Ishikawa (cell line): ENCODE measurements around the gene HOXC10.

Experiments
- CEBPB ChIP-seq: IDR thresholded peaks from 2 replicates; pipeline ENCODE4 v1.6.1; 2012
- CREB1 ChIP-seq: IDR thresholded peaks from 2 replicates; pipeline ENCODE4 v1.6.1; 2012; ENCODE audit warnings: low read depth
- EGR1 ChIP-seq: IDR thresholded peaks from 2 replicates; pipeline ENCODE4 v1.6.1; 2012
- EP300 ChIP-seq: IDR thresholded peaks from 2 replicates; pipeline ENCODE4 v1.6.1; 2012; ENCODE audit warnings: borderline replicate concordance
- FOXM1 ChIP-seq: IDR thresholded peaks from 2 replicates; pipeline ENCODE4 v1.6.1; 2012; ENCODE audit warnings: low read depth, borderline replicate concordance
- NFIC ChIP-seq: IDR thresholded peaks from 2 replicates; pipeline ENCODE4 v1.6.1; 2012
- RAD21 ChIP-seq: IDR thresholded peaks from 2 replicates; pipeline ENCODE4 v1.6.1; 2012; ENCODE audit warnings: low read depth
- USF1 ChIP-seq: IDR thresholded peaks from 2 replicates; pipeline ENCODE4 v1.6.1; 2012
- YY1 ChIP-seq: IDR thresholded peaks from 2 replicates; pipeline ENCODE4 v1.6.1; 2012; ENCODE audit warnings: low read depth
- TF ChIP-seq, protein P1 (sequence below): IDR thresholded peaks from 2 replicates; pipeline ENCODE4 v1.6.1; 2012
- TF ChIP-seq, protein P2 (sequence below): IDR thresholded peaks from 2 replicates; pipeline ENCODE4 v1.6.1; 2012; ENCODE audit warnings: low read depth, mild to moderate bottlenecking

- TF ChIP-seq USF1 (no peak), FOXM1 (no peak), RAD21 (no peak), EGR1 (no peak), NFIC (no peak), CEBPB (no peak), EP300 (no peak), YY1 (no peak), CREB1 (no peak)
- TF ChIP-seq, protein P1, sequence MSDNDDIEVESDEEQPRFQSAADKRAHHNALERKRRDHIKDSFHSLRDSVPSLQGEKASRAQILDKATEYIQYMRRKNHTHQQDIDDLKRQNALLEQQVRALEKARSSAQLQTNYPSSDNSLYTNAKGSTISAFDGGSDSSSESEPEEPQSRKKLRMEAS: no peak; the same call in 1 of the 2 replicates
- TF ChIP-seq, protein P2, sequence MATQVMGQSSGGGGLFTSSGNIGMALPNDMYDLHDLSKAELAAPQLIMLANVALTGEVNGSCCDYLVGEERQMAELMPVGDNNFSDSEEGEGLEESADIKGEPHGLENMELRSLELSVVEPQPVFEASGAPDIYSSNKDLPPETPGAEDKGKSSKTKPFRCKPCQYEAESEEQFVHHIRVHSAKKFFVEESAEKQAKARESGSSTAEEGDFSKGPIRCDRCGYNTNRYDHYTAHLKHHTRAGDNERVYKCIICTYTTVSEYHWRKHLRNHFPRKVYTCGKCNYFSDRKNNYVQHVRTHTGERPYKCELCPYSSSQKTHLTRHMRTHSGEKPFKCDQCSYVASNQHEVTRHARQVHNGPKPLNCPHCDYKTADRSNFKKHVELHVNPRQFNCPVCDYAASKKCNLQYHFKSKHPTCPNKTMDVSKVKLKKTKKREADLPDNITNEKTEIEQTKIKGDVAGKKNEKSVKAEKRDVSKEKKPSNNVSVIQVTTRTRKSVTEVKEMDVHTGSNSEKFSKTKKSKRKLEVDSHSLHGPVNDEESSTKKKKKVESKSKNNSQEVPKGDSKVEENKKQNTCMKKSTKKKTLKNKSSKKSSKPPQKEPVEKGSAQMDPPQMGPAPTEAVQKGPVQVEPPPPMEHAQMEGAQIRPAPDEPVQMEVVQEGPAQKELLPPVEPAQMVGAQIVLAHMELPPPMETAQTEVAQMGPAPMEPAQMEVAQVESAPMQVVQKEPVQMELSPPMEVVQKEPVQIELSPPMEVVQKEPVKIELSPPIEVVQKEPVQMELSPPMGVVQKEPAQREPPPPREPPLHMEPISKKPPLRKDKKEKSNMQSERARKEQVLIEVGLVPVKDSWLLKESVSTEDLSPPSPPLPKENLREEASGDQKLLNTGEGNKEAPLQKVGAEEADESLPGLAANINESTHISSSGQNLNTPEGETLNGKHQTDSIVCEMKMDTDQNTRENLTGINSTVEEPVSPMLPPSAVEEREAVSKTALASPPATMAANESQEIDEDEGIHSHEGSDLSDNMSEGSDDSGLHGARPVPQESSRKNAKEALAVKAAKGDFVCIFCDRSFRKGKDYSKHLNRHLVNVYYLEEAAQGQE: no peak
Measured at GRCh38 chr12:53995002-53995377, 10.0 kb downstream of the HOXC10 start.
